ENCODE results near the gene PIK3CB. TPM values are rescaled to one million over a fixed set of nuclear protein-coding genes. Genes with fewer than 3 reads are reported as not detected.

The PIK3CB gene
- polyA plus RNA-seq (2013, experiment 1 of 2), result 18.1 TPM
- 24.6 TPM for polyA plus RNA-seq (2013, experiment 2 of 2)

GRCh38 chr3:138834596-138835396 is at the start of gene PIK3CB:
PIK3CB (minus strand) TSS chr3:138834928; CDS start chr3:138759343, 75,585 bp downstream.
- H3K9ac ChIP-seq (ENCODE audit: low read depth, low read length), result peak within 1 kb of the TSS; percentile 82
- no peaks in the 10 kb centered on the region for H3K9me3 ChIP-seq (ENCODE audit: insufficient read depth, low read depth, low read length)
- under 1% methylated on average over 88 of the region's 88 CpGs for WGBS
- peaks cover 12% of the 10 kb centered on the region for H3K4me1 ChIP-seq (ENCODE audit: insufficient read depth, low read length)
- H3K36me3 ChIP-seq (ENCODE audit: insufficient read depth, low read length), result no peaks in the 10 kb centered on the region
- no peaks in the 10 kb centered on the region for H3K27me3 ChIP-seq (ENCODE audit: insufficient read depth, low read length)
- peak within 1 kb of the TSS; percentile 87 for H3K4me3 ChIP-seq (ENCODE audit: low read length)
- H3K27ac ChIP-seq (ENCODE audit: low read depth, low read length), result peak within 1 kb of the TSS; percentile 91

- H3K36me3 ChIP-seq (ENCODE audit: insufficient read depth, low read length), result no peaks in the 10 kb centered on the region
- H3K27me3 ChIP-seq (ENCODE audit: insufficient read depth, low read length), result no peaks in the 10 kb centered on the region
- no peak overlapping the region for H3K27ac ChIP-seq (ENCODE audit: low read depth, low read length)
- 92% methylated on average over 2 of the region's 2 CpGs for WGBS
- H3K9me3 ChIP-seq (ENCODE audit: insufficient read depth, low read depth, low read length), result no peaks in the 10 kb centered on the region
- no peak overlapping the region for H3K4me3 ChIP-seq (ENCODE audit: low read length)
- no peak overlapping the region for H3K9ac ChIP-seq (ENCODE audit: low read depth, low read length)
- peaks cover 6% of the 10 kb centered on the region for H3K4me1 ChIP-seq (ENCODE audit: insufficient read depth, low read length)
These were observed 46.5 kb upstream of the PIK3CB start for GRCh38 chr3:138881233-138881632.

- Histone ChIP-seq H3K4me3 (ENCODE audit: low read length) (no peak overlapping the region), H3K9ac (ENCODE audit: low read depth, low read length) (no peak overlapping the region), H3K9me3 (ENCODE audit: insufficient read depth, low read depth, low read length) (no peaks in the 10 kb centered on the region), H3K27me3 (ENCODE audit: insufficient read depth, low read length) (no peaks in the 10 kb centered on the region), H3K27ac (ENCODE audit: low read depth, low read length) (peak overlapping the region; percentile 9; the same call in 1 of the 2 replicates), H3K4me1 (ENCODE audit: insufficient read depth, low read length) (peaks cover 6% of the 10 kb centered on the region), H3K36me3 (ENCODE audit: insufficient read depth, low read length) (no peaks in the 10 kb centered on the region)
- 29% methylated on average over 12 of the region's 14 CpGs for WGBS
These were observed 45.0 kb upstream of the PIK3CB start for GRCh38 chr3:138879541-138880380.

GRCh38 chr3:138877226-138877625 is 42.5 kb upstream of the PIK3CB start:
- 92% methylated on average over 2 of the region's 2 CpGs for WGBS

GRCh38 chr3:138875754-138876664 is 41.3 kb upstream of the PIK3CB start:
- Histone ChIP-seq H3K4me1 (ENCODE audit: insufficient read depth, low read length) (peaks cover 6% of the 10 kb centered on the region), H3K36me3 (ENCODE audit: insufficient read depth, low read length) (no peaks in the 10 kb centered on the region), H3K4me3 (ENCODE audit: low read length) (no peak overlapping the region), H3K27me3 (ENCODE audit: insufficient read depth, low read length) (no peaks in the 10 kb centered on the region), H3K27ac (ENCODE audit: low read depth, low read length) (no peak overlapping the region), H3K9ac (ENCODE audit: low read depth, low read length) (no peak overlapping the region), H3K9me3 (ENCODE audit: insufficient read depth, low read depth, low read length) (0 out of 2 replicates have a peak, but pooled peaks cover 3% of the 10 kb centered on the region)
- 89% methylated on average over 12 of the region's 12 CpGs for WGBS

More at GRCh38 chr3:138877226-138877625, 42.5 kb upstream of the PIK3CB start:
- Histone ChIP-seq H3K27me3 (ENCODE audit: insufficient read depth, low read length) (no peaks in the 10 kb centered on the region), H3K9me3 (ENCODE audit: insufficient read depth, low read depth, low read length) (0 out of 2 replicates have a peak, but pooled peaks cover 3% of the 10 kb centered on the region), H3K9ac (ENCODE audit: low read depth, low read length) (no peak overlapping the region), H3K36me3 (ENCODE audit: insufficient read depth, low read length) (no peaks in the 10 kb centered on the region), H3K4me1 (ENCODE audit: insufficient read depth, low read length) (peaks cover 6% of the 10 kb centered on the region), H3K27ac (ENCODE audit: low read depth, low read length) (no peak overlapping the region), H3K4me3 (ENCODE audit: low read length) (no peak overlapping the region)

- H3K4me1 ChIP-seq (ENCODE audit: insufficient read depth, low read length), result peaks cover 6% of the 10 kb centered on the region
- no peaks in the 10 kb centered on the region for H3K36me3 ChIP-seq (ENCODE audit: insufficient read depth, low read length)
- H3K27me3 ChIP-seq (ENCODE audit: insufficient read depth, low read length), result no peaks in the 10 kb centered on the region
- no peak overlapping the region for H3K4me3 ChIP-seq (ENCODE audit: low read length)
- H3K9ac ChIP-seq (ENCODE audit: low read depth, low read length), result no peak overlapping the region
- WGBS, result 96% methylated on average over 6 of the region's 6 CpGs
- no peak overlapping the region for H3K27ac ChIP-seq (ENCODE audit: low read depth, low read length)
- 0 out of 2 replicates have a peak, but pooled peaks cover 3% of the 10 kb centered on the region for H3K9me3 ChIP-seq (ENCODE audit: insufficient read depth, low read depth, low read length)
These were observed 40.5 kb upstream of the PIK3CB start for GRCh38 chr3:138875096-138875753.

GRCh38 chr3:138873471-138874278 is 38.9 kb upstream of the PIK3CB start:
- H3K4me1 ChIP-seq (ENCODE audit: insufficient read depth, low read length), result no peaks in the 10 kb centered on the region
- H3K27ac ChIP-seq (ENCODE audit: low read depth, low read length), result no peak overlapping the region
- H3K36me3 ChIP-seq (ENCODE audit: insufficient read depth, low read length), result no peaks in the 10 kb centered on the region
- 87% methylated on average over 10 of the region's 10 CpGs for WGBS
- no peak overlapping the region for H3K4me3 ChIP-seq (ENCODE audit: low read length)
- no peak overlapping the region for H3K9ac ChIP-seq (ENCODE audit: low read depth, low read length)
- no peaks in the 10 kb centered on the region for H3K27me3 ChIP-seq (ENCODE audit: insufficient read depth, low read length)
- H3K9me3 ChIP-seq (ENCODE audit: insufficient read depth, low read depth, low read length), result 0 out of 2 replicates have a peak, but pooled peaks cover 3% of the 10 kb centered on the region

- Histone ChIP-seq H3K27ac (ENCODE audit: low read depth, low read length) (no peak overlapping the region), H3K36me3 (ENCODE audit: insufficient read depth, low read length) (no peaks in the 10 kb centered on the region), H3K27me3 (ENCODE audit: insufficient read depth, low read length) (no peaks in the 10 kb centered on the region), H3K9ac (ENCODE audit: low read depth, low read length) (no peak overlapping the region), H3K4me3 (ENCODE audit: low read length) (no peak overlapping the region), H3K4me1 (ENCODE audit: insufficient read depth, low read length) (no peaks in the 10 kb centered on the region), H3K9me3 (ENCODE audit: insufficient read depth, low read depth, low read length) (0 out of 2 replicates have a peak, but pooled peaks cover 3% of the 10 kb centered on the region)
- WGBS, result 98% methylated on average over 4 of the region's 4 CpGs
These were observed 37.9 kb upstream of the PIK3CB start for GRCh38 chr3:138872632-138873031.

GRCh38 chr3:138867996-138868395 is 33.3 kb upstream of the PIK3CB start:
- Histone ChIP-seq H3K27ac (ENCODE audit: low read depth, low read length) (no peak overlapping the region), H3K4me1 (ENCODE audit: insufficient read depth, low read length) (peaks cover 8% of the 10 kb centered on the region), H3K27me3 (ENCODE audit: insufficient read depth, low read length) (no peaks in the 10 kb centered on the region), H3K9me3 (ENCODE audit: insufficient read depth, low read depth, low read length) (no peaks in the 10 kb centered on the region), H3K4me3 (ENCODE audit: low read length) (no peak overlapping the region), H3K9ac (ENCODE audit: low read depth, low read length) (no peak overlapping the region), H3K36me3 (ENCODE audit: insufficient read depth, low read length) (no peaks in the 10 kb centered on the region)
- WGBS, result 60% methylated on average over 1 of the region's 1 CpG
